HG03045 (cell line): ENCODE data around the gene RNF157.
"Not testable (repeated sequence)": the region's sequence is repeated elsewhere in the genome, so short reads cannot be mapped to it uniquely, and the experiment has no call there.

ENCODE experiments used
- ATAC-seq: cut with Tn5 transposase; IDR thresholded peaks from one replicate; pipeline ENCODE4 v1.9.1; 2021; ENCODE audit warnings: mild to moderate bottlenecking, moderate library complexity; ENCODE audit not compliant: unreplicated experiment

RNF157 gene

GRCh38 chr17:76270770-76271668 lies 30.7 kb upstream of the RNF157 start:
- ATAC-seq = peak; percentile 4

- ATAC-seq = no peak
Observed at GRCh38 chr17:76270127-76270592, 29.9 kb upstream of the RNF157 start.

- no peak for ATAC-seq
Observed at GRCh38 chr17:76268991-76269981, 29.0 kb upstream of the RNF157 start.

- ATAC-seq = no peak
Observed at GRCh38 chr17:76268015-76268749, 27.9 kb upstream of the RNF157 start.

GRCh38 chr17:76267581-76268001 lies 27.3 kb upstream of the RNF157 start:
- not testable (repeated sequence) for ATAC-seq

GRCh38 chr17:76267051-76267576 lies 26.8 kb upstream of the RNF157 start:
- ATAC-seq = no peak

GRCh38 chr17:76266244-76266938 lies 26.1 kb upstream of the RNF157 start:
- no peak for ATAC-seq

- peak; percentile 0 for ATAC-seq
Observed at GRCh38 chr17:76265624-76266243, 25.4 kb upstream of the RNF157 start.

GRCh38 chr17:76264755-76265623 lies 24.7 kb upstream of the RNF157 start, which contains the start of gene UBALD2:
TSS of gene UBALD2 (plus strand) at chr17:76265348. CDS start at chr17:76265506, 158 bp downstream.
- peak; percentile 77 for ATAC-seq

- ATAC-seq = no peak
Observed at GRCh38 chr17:76264425-76264754, 24.1 kb upstream of the RNF157 start.

- no peak for ATAC-seq
Observed at GRCh38 chr17:76263896-76264295, 23.6 kb upstream of the RNF157 start.

- no peak for ATAC-seq
Observed at GRCh38 chr17:76262732-76263344, 22.5 kb upstream of the RNF157 start.

- no peak for ATAC-seq
Observed at GRCh38 chr17:76261421-76262215, 21.3 kb upstream of the RNF157 start.

- ATAC-seq = no peak
Observed at GRCh38 chr17:76260669-76261068, 20.4 kb upstream of the RNF157 start.

GRCh38 chr17:76260220-76260619 lies 19.9 kb upstream of the RNF157 start:
- no peak for ATAC-seq

GRCh38 chr17:76256430-76257050 lies 16.2 kb upstream of the RNF157 start:
- not testable (repeated sequence) for ATAC-seq
